GM12878 (cell line): Measurements from ENCODE around the gene NTM. TPM values are rescaled to one million over a fixed set of nuclear protein-coding genes. Genes with fewer than 3 reads are reported as not detected.

ENCODE experiments used
- ATF7 ChIP-seq: fragments of 450-650 bp; IDR thresholded peaks from 2 replicates; pipeline ENCODE4 v1.6.1; 2016; ENCODE audit warnings: low read depth, mild to moderate bottlenecking
- BRCA1 ChIP-seq: IDR thresholded peaks from 2 replicates; pipeline ENCODE4 v1.6.1; 2011; ENCODE audit warnings: low read depth, low read length, improper control_type of control experiment
- CHD1 ChIP-seq: IDR thresholded peaks from 2 replicates; pipeline ENCODE4 v1.6.1; 2012; ENCODE audit warnings: low read depth, low read length, improper control_type of control experiment
- CHD2 ChIP-seq: IDR thresholded peaks from 2 replicates; pipeline ENCODE4 v1.6.1; 2011; ENCODE audit warnings: low read depth, low read length, improper control_type of control experiment, borderline replicate concordance
- CREM ChIP-seq: IDR thresholded peaks from 2 replicates; pipeline ENCODE4 v1.6.1; 2014; ENCODE audit warnings: antibody characterized with exemption, low read depth
- DPF2 ChIP-seq: fragments of 450-650 bp; IDR thresholded peaks from 2 replicates; pipeline ENCODE4 v1.6.1; 2017; ENCODE audit warnings: mild to moderate bottlenecking
- EED ChIP-seq: sonication (generic); IDR thresholded peaks from 2 replicates; pipeline ENCODE4 v1.6.1; 2016; ENCODE audit warnings: antibody characterized with exemption, low read depth
- HDAC2 ChIP-seq: fragments of 200-600 bp; sonication (generic); IDR thresholded peaks from 2 replicates; pipeline ENCODE4 v1.6.1; 2017
- HDAC6 ChIP-seq: fragments of 200-600 bp; sonication (generic); IDR thresholded peaks from one replicate; pipeline ENCODE4 v1.8.0; 2017; ENCODE audit warnings: antibody characterized with exemption; ENCODE audit not compliant: unreplicated experiment
- MEF2B ChIP-seq: fragments of 450-650 bp; IDR thresholded peaks from 2 replicates; pipeline ENCODE4 v1.6.1; 2018; ENCODE audit warnings: mild to moderate bottlenecking, moderate library complexity; ENCODE audit not compliant: partially characterized antibody, poor library complexity, severe bottlenecking
- MTA2 ChIP-seq: fragments of 450-650 bp; IDR thresholded peaks from 2 replicates; pipeline ENCODE4 v1.6.1; 2016; ENCODE audit warnings: low read depth, mild to moderate bottlenecking, moderate library complexity
- NBN ChIP-seq: fragments of 450-650 bp; IDR thresholded peaks from 2 replicates; pipeline ENCODE4 v1.6.1; 2016
- NR2C2 ChIP-seq: IDR thresholded peaks from 2 replicates; pipeline ENCODE4 v1.6.1; 2011; ENCODE audit warnings: borderline replicate concordance, low read depth; ENCODE audit not compliant: control insufficient read depth, insufficient read length
- POU2F2 ChIP-seq: IDR thresholded peaks from 3 replicates; pipeline ENCODE4 v1.6.1; 2011; ENCODE audit warnings: low read depth, mild to moderate bottlenecking, low read length, borderline replicate concordance
- RUNX3 ChIP-seq: IDR thresholded peaks from 2 replicates; pipeline ENCODE4 v1.6.1; 2012; ENCODE audit warnings: low read length, inconsistent platforms
- SIN3A ChIP-seq: IDR thresholded peaks from 2 replicates; pipeline ENCODE4 v1.6.1; 2012; ENCODE audit warnings: low read depth, low read length, improper control_type of control experiment
- SKIL ChIP-seq: fragments of 450-650 bp; IDR thresholded peaks from 2 replicates; pipeline ENCODE4 v1.6.1; 2017; ENCODE audit warnings: mild to moderate bottlenecking, low read depth, inconsistent platforms; ENCODE audit not compliant: poor library complexity, severe bottlenecking
- SMARCA5 ChIP-seq: fragments of 450-650 bp; IDR thresholded peaks from 2 replicates; pipeline ENCODE4 v1.6.1; 2017; ENCODE audit warnings: mild to moderate bottlenecking
- YY1 ChIP-seq: IDR thresholded peaks from 2 replicates; pipeline ENCODE4 v1.6.1; 2011; ENCODE audit warnings: low read depth, mild to moderate bottlenecking, low read length
- polyA plus RNA-seq, 11 experiments: library from polyadenylated mRNA; depleted of rRNA in 4 of 11; unstranded in 6 of 11; stranded (reverse) in 5 of 11; fragments of >200 nt; fragmentation: Nextera tagmentation in 4 of 11; fragmentation: Illumina TruSeq in 1 of 11; extraction: Ambion mirVana in 4 of 11; extraction: Trizol in 1 of 11; gene quantifications; 1 replicate in 1 of 11; 2 replicates in 10 of 11; pipeline versions ENCODE4 v1.2.1 to v1.2.3, GENCODE V29; 2011 to 2016; ENCODE audit warnings: inconsistent platforms in 2 of 11, missing spikeins in 2 of 11, low read depth in 1 of 11
- total RNA-seq, 4 experiments: library from RNA; depleted of rRNA in 3 of 4; stranded (reverse); fragments of >200 nt in 3 of 4; fragmentation: Illumina TruSeq in 1 of 4; extraction: Trizol in 1 of 4; gene quantifications; 2 replicates each; pipeline versions ENCODE4 v1.2.1 to v1.2.3, GENCODE V29; 2013 to 2021
- TF ChIP-seq, protein P1 (sequence below): fragments of 450-650 bp; IDR thresholded peaks from 2 replicates; pipeline ENCODE4 v1.6.1; 2016; ENCODE audit warnings: mild to moderate bottlenecking
- TF ChIP-seq, protein P2 (sequence below): fragments of 450-650 bp; IDR thresholded peaks from 2 replicates; pipeline ENCODE4 v1.6.1; 2017; ENCODE audit warnings: mild to moderate bottlenecking, moderate library complexity
- TF ChIP-seq, protein P3 (sequence below): fragments of 450-650 bp; IDR thresholded peaks from 2 replicates; pipeline ENCODE4 v1.6.1; 2018; ENCODE audit warnings: borderline replicate concordance, mild to moderate bottlenecking; ENCODE audit not compliant: partially characterized antibody

The NTM gene
- total and polyA plus RNA-seq, 10 of the 15 experiments (the other 5 are each of a cell fraction or from before 2014, with no cell fraction given) = not detected

DNA sequence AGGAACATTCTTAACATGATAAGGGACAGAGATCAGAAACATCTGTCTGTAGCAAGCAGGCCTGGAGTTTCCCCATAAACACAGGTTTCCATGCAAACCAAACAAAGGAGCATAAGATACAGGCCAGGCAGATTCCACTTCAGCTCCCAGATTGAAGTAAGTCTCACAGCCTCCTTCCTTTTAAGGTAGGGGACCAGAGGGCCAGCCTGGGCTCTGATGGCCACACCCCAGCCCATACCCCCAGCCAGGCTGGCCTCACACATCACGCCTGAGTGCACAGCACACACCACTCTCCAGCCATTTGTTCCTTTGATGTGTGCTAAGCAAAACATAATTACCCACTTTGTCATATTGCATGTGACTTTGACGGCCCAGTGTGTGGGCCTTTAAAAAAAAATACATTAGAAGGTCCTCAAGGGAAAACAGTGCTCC is 518.7 kb downstream of the NTM start (continued):
- TF ChIP-seq, protein P1, sequence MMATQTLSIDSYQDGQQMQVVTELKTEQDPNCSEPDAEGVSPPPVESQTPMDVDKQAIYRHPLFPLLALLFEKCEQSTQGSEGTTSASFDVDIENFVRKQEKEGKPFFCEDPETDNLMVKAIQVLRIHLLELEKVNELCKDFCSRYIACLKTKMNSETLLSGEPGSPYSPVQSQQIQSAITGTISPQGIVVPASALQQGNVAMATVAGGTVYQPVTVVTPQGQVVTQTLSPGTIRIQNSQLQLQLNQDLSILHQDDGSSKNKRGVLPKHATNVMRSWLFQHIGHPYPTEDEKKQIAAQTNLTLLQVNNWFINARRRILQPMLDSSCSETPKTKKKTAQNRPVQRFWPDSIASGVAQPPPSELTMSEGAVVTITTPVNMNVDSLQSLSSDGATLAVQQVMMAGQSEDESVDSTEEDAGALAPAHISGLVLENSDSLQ = peak; percentile 68; the same call in 1 of the 2 replicates
- 0 out of 2 replicates have a peak, but pooled peaks have one; percentile 37 for TF ChIP-seq ATF7
- TF ChIP-seq NR2C2 = no peak
- TF ChIP-seq BRCA1 = no peak
- peak; percentile 61 for TF ChIP-seq SKIL
- 0 out of 2 replicates have a peak, but pooled peaks have one; percentile 31 for TF ChIP-seq CREM
- no peak for TF ChIP-seq HDAC6
- no peak for TF ChIP-seq CHD1
- peak; percentile 62 for TF ChIP-seq RUNX3
- no peak for TF ChIP-seq NBN
- TF ChIP-seq, protein P2, sequence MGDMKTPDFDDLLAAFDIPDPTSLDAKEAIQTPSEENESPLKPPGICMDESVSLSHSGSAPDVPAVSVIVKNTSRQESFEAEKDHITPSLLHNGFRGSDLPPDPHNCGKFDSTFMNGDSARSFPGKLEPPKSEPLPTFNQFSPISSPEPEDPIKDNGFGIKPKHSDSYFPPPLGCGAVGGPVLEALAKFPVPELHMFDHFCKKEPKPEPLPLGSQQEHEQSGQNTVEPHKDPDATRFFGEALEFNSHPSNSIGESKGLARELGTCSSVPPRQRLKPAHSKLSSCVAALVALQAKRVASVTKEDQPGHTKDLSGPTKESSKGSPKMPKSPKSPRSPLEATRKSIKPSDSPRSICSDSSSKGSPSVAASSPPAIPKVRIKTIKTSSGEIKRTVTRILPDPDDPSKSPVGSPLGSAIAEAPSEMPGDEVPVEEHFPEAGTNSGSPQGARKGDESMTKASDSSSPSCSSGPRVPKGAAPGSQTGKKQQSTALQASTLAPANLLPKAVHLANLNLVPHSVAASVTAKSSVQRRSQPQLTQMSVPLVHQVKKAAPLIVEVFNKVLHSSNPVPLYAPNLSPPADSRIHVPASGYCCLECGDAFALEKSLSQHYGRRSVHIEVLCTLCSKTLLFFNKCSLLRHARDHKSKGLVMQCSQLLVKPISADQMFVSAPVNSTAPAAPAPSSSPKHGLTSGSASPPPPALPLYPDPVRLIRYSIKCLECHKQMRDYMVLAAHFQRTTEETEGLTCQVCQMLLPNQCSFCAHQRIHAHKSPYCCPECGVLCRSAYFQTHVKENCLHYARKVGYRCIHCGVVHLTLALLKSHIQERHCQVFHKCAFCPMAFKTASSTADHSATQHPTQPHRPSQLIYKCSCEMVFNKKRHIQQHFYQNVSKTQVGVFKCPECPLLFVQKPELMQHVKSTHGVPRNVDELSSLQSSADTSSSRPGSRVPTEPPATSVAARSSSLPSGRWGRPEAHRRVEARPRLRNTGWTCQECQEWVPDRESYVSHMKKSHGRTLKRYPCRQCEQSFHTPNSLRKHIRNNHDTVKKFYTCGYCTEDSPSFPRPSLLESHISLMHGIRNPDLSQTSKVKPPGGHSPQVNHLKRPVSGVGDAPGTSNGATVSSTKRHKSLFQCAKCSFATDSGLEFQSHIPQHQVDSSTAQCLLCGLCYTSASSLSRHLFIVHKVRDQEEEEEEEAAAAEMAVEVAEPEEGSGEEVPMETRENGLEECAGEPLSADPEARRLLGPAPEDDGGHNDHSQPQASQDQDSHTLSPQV = no peak
- peak; percentile 89 for TF ChIP-seq MTA2
- 0 out of 2 replicates have a peak, but pooled peaks have one; percentile 34 for TF ChIP-seq CHD2
- TF ChIP-seq, protein P3, sequence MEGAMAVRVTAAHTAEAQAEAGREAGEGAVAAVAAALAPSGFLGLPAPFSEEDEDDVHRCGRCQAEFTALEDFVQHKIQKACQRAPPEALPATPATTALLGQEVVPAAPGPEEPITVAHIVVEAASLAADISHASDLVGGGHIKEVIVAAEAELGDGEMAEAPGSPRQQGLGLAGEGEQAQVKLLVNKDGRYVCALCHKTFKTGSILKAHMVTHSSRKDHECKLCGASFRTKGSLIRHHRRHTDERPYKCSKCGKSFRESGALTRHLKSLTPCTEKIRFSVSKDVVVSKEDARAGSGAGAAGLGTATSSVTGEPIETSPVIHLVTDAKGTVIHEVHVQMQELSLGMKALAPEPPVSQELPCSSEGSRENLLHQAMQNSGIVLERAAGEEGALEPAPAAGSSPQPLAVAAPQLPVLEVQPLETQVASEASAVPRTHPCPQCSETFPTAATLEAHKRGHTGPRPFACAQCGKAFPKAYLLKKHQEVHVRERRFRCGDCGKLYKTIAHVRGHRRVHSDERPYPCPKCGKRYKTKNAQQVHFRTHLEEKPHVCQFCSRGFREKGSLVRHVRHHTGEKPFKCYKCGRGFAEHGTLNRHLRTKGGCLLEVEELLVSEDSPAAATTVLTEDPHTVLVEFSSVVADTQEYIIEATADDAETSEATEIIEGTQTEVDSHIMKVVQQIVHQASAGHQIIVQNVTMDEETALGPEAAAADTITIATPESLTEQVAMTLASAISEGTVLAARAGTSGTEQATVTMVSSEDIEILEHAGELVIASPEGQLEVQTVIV = no peak
- TF ChIP-seq SMARCA5 = no peak
- TF ChIP-seq MEF2B = peak; percentile 74
- TF ChIP-seq HDAC2 = no peak
- no peak for TF ChIP-seq EED
- TF ChIP-seq POU2F2 = no peak; the same call in 2 of the 3 replicates
- TF ChIP-seq YY1 = no peak
- TF ChIP-seq SIN3A = no peak
- TF ChIP-seq DPF2 = peak; percentile 63; the same call in 1 of the 2 replicates
